SK-N-SH (cell line): ENCODE results near the gene ERI3. TPM values are rescaled to one million over a fixed set of nuclear protein-coding genes. Genes with fewer than 3 reads are reported as not detected.

Experiments used
- CTCF ChIA-PET: fragments of 300-600, 350-600 bp; formaldehyde crosslinking; extraction: SDS; loops from one replicate; lab custom pipeline; 2021; lab: Yijun Ruan, JAX
- POLR2A ChIA-PET: fragments of 350-600 bp; sonication (Branson Sonifier 250); formaldehyde crosslinking; extraction: SDS; loops from one replicate; lab custom pipeline; 2020; ENCODE audit warnings: antibody characterized with exemption, inconsistent platforms; lab: Yijun Ruan, JAX
- DNase-seq: peaks from one replicate; pipeline ENCODE4 v3.0.0; 2012
- H2AFZ ChIP-seq: fragments of 200-600 bp; sonication (generic); 2 replicates; pipeline ENCODE4 v1.8.1; 2016; ENCODE audit warnings: antibody characterized with exemption, mild to moderate bottlenecking, low read depth
- H3F3A ChIP-seq: fragments of 200-600 bp; sonication (generic); replicated peaks from 2 replicates; pipeline ENCODE3; 2016; ENCODE audit warnings: antibody characterized with exemption, mild to moderate bottlenecking; ENCODE audit not compliant: insufficient read depth
- H3K27ac ChIP-seq, 2 experiments: fragments of 200-500 bp in 1 of 2; fragments of 200-600 bp in 1 of 2; sonication (Bioruptor generic) in 1 of 2; sonication (generic), shearing (Covaris generic) in 1 of 2; 2 replicates each; pipeline versions ENCODE4 v1.5.1 to v1.6.1; 2014 to 2016; ENCODE audit warnings: low read depth in 2 of 2, inconsistent platforms in 1 of 2, low read length in 1 of 2, mild to moderate bottlenecking in 1 of 2, mixed read lengths in 1 of 2
- H3K27me3 ChIP-seq: fragments of 200-600 bp; sonication (generic), shearing (Covaris generic); 2 replicates; pipeline ENCODE4 v1.6.1; 2016; ENCODE audit warnings: mixed run types; ENCODE audit not compliant: insufficient read depth
- H3K36me3 ChIP-seq, 2 experiments: fragments of 200-500 bp in 1 of 2; fragments of 200-600 bp in 1 of 2; sonication (Bioruptor generic) in 1 of 2; sonication (generic) in 1 of 2; replicated peaks in 1 of 2; 2 replicates each; pipeline versions ENCODE3 to v1.5.1; 2014 to 2016; ENCODE audit warnings: low read length in 1 of 2, mild to moderate bottlenecking in 1 of 2; ENCODE audit not compliant: insufficient read depth in 2 of 2, control insufficient read depth in 1 of 2
- H3K4me1 ChIP-seq, 2 experiments: fragments of 200-500 bp in 1 of 2; fragments of 200-600 bp in 1 of 2; sonication (Bioruptor generic) in 1 of 2; sonication (generic), shearing (Covaris generic) in 1 of 2; 2 replicates each; pipeline versions ENCODE4 v1.5.1 to v1.6.1; 2014 to 2016; ENCODE audit warnings: low read depth in 1 of 2, low read length in 1 of 2, mixed run types in 1 of 2; ENCODE audit not compliant: insufficient read depth in 2 of 2, control insufficient read depth in 1 of 2
- H3K4me2 ChIP-seq: fragments of 200-600 bp; sonication (generic), shearing (Covaris generic); 2 replicates; pipeline ENCODE4 v1.6.1; 2017; ENCODE audit warnings: mixed run types
- H3K4me3 ChIP-seq, 2 experiments: fragments of 200-500 bp in 1 of 2; fragments of 200-600 bp in 1 of 2; sonication (Bioruptor generic) in 1 of 2; sonication (generic), shearing (Covaris generic) in 1 of 2; 2 replicates each; pipeline versions ENCODE4 v1.5.1 to v1.8.1; 2014 to 2016; ENCODE audit warnings: low read depth in 2 of 2, inconsistent platforms in 1 of 2, low read length in 1 of 2, mild to moderate bottlenecking in 1 of 2, mixed read lengths in 1 of 2, moderate library complexity in 1 of 2
- H3K79me2 ChIP-seq: fragments of 200-600 bp; sonication (generic); 2 replicates; pipeline ENCODE4 v1.8.1; 2017; ENCODE audit warnings: mild to moderate bottlenecking; ENCODE audit not compliant: insufficient read depth
- H3K9ac ChIP-seq: fragments of 200-600 bp; sonication (generic); 2 replicates; pipeline ENCODE4 v1.6.1; 2017; ENCODE audit warnings: mixed run types
- H3K9me2 ChIP-seq: fragments of 200-600 bp; sonication (generic); 2 replicates; pipeline ENCODE4 v1.6.1; 2017; ENCODE audit warnings: mixed run types
- H3K9me3 ChIP-seq: fragments of 200-600 bp; sonication (generic); 2 replicates; pipeline ENCODE4 v1.6.1; 2017; ENCODE audit warnings: mixed run types, mild to moderate bottlenecking, moderate library complexity
- H4K20me1 ChIP-seq: fragments of 200-600 bp; sonication (generic); 2 replicates; pipeline ENCODE4 v1.6.1; 2017; ENCODE audit warnings: mild to moderate bottlenecking, mixed run types; ENCODE audit not compliant: insufficient read depth
- CHD2 ChIP-seq: fragments of 150-350 bp; IDR thresholded peaks from 2 replicates; pipeline ENCODE4 v1.6.1; 2018; ENCODE audit warnings: low read length; ENCODE audit not compliant: partially characterized antibody
- ELF1 ChIP-seq: IDR thresholded peaks from 2 replicates; pipeline ENCODE4 v1.4.0; 2012
- EZH2phosphoT487 ChIP-seq: fragments of 200-600 bp; sonication (generic); IDR thresholded peaks from 2 replicates; pipeline ENCODE4 v1.6.1; 2017; ENCODE audit warnings: low read depth, mixed run types, mild to moderate bottlenecking, antibody characterized with exemption, moderate library complexity, borderline replicate concordance
- FOSL2 ChIP-seq: IDR thresholded peaks from 2 replicates; pipeline ENCODE4 v1.4.0; 2012; ENCODE audit warnings: low read depth, mild to moderate bottlenecking, moderate library complexity, borderline replicate concordance
- FOXJ3 ChIP-seq: sonication (generic); formaldehyde crosslinking; IDR thresholded peaks from 2 replicates; pipeline ENCODE4 v1.5.1; 2020; ENCODE audit warnings: mild to moderate bottlenecking, missing genetic modification reagents
- GABPA ChIP-seq: IDR thresholded peaks from 2 replicates; pipeline ENCODE4 v1.4.0; 2012; ENCODE audit warnings: low read depth, mild to moderate bottlenecking
- GATA2 ChIP-seq: sonication (generic); formaldehyde crosslinking; IDR thresholded peaks from 2 replicates; pipeline ENCODE4 v1.5.0; 2020; ENCODE audit warnings: mild to moderate bottlenecking, missing genetic modification reagents
- JUND ChIP-seq: IDR thresholded peaks from 2 replicates; pipeline ENCODE4 v1.4.0; 2012
- NRF1 ChIP-seq: IDR thresholded peaks from 2 replicates; pipeline ENCODE4 v1.6.1; 2012; ENCODE audit warnings: low read depth, mild to moderate bottlenecking, low read length
- PBX3 ChIP-seq: IDR thresholded peaks from 2 replicates; pipeline ENCODE4; 2012
- REST ChIP-seq: IDR thresholded peaks from 2 replicates; pipeline ENCODE4 v1.6.1; 2012; ENCODE audit warnings: mild to moderate bottlenecking, low read depth, low read length, moderate library complexity
- RXRA ChIP-seq: IDR thresholded peaks from 2 replicates; pipeline ENCODE4 v1.4.0; 2012; ENCODE audit warnings: low read depth, mild to moderate bottlenecking, borderline replicate concordance
- SMC3 ChIP-seq: IDR thresholded peaks from 2 replicates; pipeline ENCODE4 v1.6.1; 2012; ENCODE audit warnings: low read depth, low read length, improper control_type of control experiment
- TEAD4 ChIP-seq: IDR thresholded peaks from 2 replicates; pipeline ENCODE4 v1.4.0; 2012; ENCODE audit warnings: mild to moderate bottlenecking, borderline replicate concordance; ENCODE audit not compliant: insufficient read depth
- WGBS: methylation state at CpG from one replicate; pipeline ENCODE4 v1.1.6; 2017; ENCODE audit warnings: low lambda C conversion rate; 5-methylcytosine and 5-hydroxymethylcytosine counted together
- polyA plus RNA-seq, 3 experiments: library from polyadenylated mRNA; depleted of rRNA; stranded (reverse); fragments of >200 nt; gene quantifications; 2 replicates each; pipeline ENCODE4 v1.2.3, GENCODE V29; 2012
- TF ChIP-seq, protein P1 (sequence below): fragments of 200-600 bp; sonication (generic); IDR thresholded peaks from 2 replicates; pipeline ENCODE4 v1.6.1; 2017; ENCODE audit warnings: antibody characterized with exemption, mild to moderate bottlenecking, moderate library complexity
- TF ChIP-seq, protein P2 (sequence below): IDR thresholded peaks from 2 replicates; pipeline ENCODE4 v1.4.0; 2012; ENCODE audit warnings: low read depth, borderline replicate concordance

ERI3 gene
- polyA plus RNA-seq, 1 of the 3 experiments (the other 2 are of a cell fraction): 60.7 TPM

DNA sequence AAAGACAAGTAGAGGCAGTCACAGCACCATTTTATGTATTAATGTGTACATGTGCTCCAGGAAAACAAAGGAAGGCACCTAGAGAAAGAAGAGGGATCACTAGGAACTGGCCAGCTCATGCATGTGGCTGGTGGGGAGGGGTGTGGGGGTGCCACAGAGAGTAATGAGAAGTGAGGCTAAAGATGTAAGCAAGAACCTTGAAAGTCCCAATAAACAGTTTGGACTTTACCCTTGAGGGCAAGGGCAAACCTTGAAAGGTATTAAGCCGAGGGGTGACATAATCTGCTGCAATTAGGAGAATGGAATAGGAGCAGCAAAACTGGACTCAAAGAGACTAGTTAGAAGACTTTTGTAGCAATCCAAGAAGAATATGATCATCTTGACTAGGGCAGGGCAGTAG, 51.5 kb downstream of the ERI3 start:
- H3K4me2 ChIP-seq: no peak overlapping the region
- H3K9me2 ChIP-seq: no peaks in the 10 kb centered on the region
- POLR2A ChIA-PET: no interaction called here
- no peak overlapping the region for H3K27ac ChIP-seq
- no peak overlapping the region for H3K9ac ChIP-seq
- WGBS: 96% methylated on average over 1 of the region's 1 CpG
- H2AFZ ChIP-seq: no peak overlapping the region
- TF ChIP-seq FOXJ3 (no peak), JUND (no peak), RXRA (no peak)
- TF ChIP-seq, protein P1, sequence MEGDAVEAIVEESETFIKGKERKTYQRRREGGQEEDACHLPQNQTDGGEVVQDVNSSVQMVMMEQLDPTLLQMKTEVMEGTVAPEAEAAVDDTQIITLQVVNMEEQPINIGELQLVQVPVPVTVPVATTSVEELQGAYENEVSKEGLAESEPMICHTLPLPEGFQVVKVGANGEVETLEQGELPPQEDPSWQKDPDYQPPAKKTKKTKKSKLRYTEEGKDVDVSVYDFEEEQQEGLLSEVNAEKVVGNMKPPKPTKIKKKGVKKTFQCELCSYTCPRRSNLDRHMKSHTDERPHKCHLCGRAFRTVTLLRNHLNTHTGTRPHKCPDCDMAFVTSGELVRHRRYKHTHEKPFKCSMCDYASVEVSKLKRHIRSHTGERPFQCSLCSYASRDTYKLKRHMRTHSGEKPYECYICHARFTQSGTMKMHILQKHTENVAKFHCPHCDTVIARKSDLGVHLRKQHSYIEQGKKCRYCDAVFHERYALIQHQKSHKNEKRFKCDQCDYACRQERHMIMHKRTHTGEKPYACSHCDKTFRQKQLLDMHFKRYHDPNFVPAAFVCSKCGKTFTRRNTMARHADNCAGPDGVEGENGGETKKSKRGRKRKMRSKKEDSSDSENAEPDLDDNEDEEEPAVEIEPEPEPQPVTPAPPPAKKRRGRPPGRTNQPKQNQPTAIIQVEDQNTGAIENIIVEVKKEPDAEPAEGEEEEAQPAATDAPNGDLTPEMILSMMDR: no peak
- no peaks in the 10 kb centered on the region for H3K79me2 ChIP-seq
- CTCF ChIA-PET: interaction anchor here (1.3 kb wide), 1 partner anchor 86 kb away, joined by 5 read pairs; no protein-coding TSS in a partner anchor
- H4K20me1 ChIP-seq: no peaks in the 10 kb centered on the region
- no peaks in the 10 kb centered on the region for H3K9me3 ChIP-seq
- no peaks in the 10 kb centered on the region for H3K27me3 ChIP-seq
- H3K4me3 ChIP-seq: no peak overlapping the region
- DNase-seq: no peak
- H3K36me3 ChIP-seq: peaks cover 19 to 78% of the 10 kb centered on the region in 2 experiments
- H3K4me1 ChIP-seq: no peaks in the 10 kb centered on the region; a peak in 1 of 4 replicates
- H3F3A ChIP-seq: no peaks in the 10 kb centered on the region

DNA sequence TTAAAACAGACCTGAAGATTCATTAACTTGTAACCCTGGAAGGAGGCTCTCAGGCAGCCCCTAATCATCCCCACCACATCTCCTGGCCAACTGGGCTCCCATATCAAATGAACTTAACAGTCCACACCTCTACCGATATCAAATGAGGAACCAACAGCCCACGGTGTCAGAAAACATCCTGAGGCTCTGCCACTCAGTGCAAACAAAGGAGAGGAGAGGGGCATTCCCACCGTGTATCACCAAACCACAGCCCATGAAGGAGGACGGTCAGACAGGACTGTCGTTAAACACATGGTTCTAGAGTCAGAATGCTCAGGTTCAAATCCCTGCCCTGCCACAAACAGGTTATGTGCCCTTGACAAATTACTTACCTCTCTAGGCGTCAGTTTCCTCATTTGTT, 52.5 kb downstream of the ERI3 start:
- H3K36me3 ChIP-seq: peaks cover 17 to 75% of the 10 kb centered on the region in 2 experiments
- no peaks in the 10 kb centered on the region for H3K27me3 ChIP-seq
- DNase-seq: no peak
- H3K9ac ChIP-seq: no peak overlapping the region
- CTCF ChIA-PET: no interaction called here
- no peaks in the 10 kb centered on the region for H3F3A ChIP-seq
- WGBS: 97% methylated on average over 6 of the region's 6 CpGs
- no peaks in the 10 kb centered on the region; a peak in 1 of 4 replicates for H3K4me1 ChIP-seq
- H3K9me2 ChIP-seq: no peaks in the 10 kb centered on the region
- H3K4me3 ChIP-seq: no peak overlapping the region
- no peak overlapping the region for H3K4me2 ChIP-seq
- no peaks in the 10 kb centered on the region for H4K20me1 ChIP-seq
- POLR2A ChIA-PET: no interaction called here
- H3K9me3 ChIP-seq: no peaks in the 10 kb centered on the region
- H3K27ac ChIP-seq: no peak overlapping the region
- no peak overlapping the region for H2AFZ ChIP-seq
- no peaks in the 10 kb centered on the region for H3K79me2 ChIP-seq
- no peak for TF ChIP-seq EZH2phosphoT487
- TF ChIP-seq FOSL2: no peak
- TF ChIP-seq, protein P2, sequence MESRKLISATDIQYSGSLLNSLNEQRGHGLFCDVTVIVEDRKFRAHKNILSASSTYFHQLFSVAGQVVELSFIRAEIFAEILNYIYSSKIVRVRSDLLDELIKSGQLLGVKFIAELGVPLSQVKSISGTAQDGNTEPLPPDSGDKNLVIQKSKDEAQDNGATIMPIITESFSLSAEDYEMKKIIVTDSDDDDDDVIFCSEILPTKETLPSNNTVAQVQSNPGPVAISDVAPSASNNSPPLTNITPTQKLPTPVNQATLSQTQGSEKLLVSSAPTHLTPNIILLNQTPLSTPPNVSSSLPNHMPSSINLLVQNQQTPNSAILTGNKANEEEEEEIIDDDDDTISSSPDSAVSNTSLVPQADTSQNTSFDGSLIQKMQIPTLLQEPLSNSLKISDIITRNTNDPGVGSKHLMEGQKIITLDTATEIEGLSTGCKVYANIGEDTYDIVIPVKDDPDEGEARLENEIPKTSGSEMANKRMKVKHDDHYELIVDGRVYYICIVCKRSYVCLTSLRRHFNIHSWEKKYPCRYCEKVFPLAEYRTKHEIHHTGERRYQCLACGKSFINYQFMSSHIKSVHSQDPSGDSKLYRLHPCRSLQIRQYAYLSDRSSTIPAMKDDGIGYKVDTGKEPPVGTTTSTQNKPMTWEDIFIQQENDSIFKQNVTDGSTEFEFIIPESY: no peak
- TF ChIP-seq GABPA: no peak
- TF ChIP-seq, protein P1: no peak
- TF ChIP-seq FOXJ3: no peak
- no peak for TF ChIP-seq GATA2 (CRISPR knock-in tag)
- TF ChIP-seq NRF1: no peak
- no peak for TF ChIP-seq REST
- no peak for TF ChIP-seq CHD2
- TF ChIP-seq ELF1: no peak
- TF ChIP-seq PBX3: no peak
- TF ChIP-seq SMC3: no peak
- TF ChIP-seq TEAD4: no peak
